Measurements from ENCODE around the gene CT47A1. TPM values are rescaled to one million over a fixed set of nuclear protein-coding genes. Genes with fewer than 3 reads are reported as not detected.
"Not testable (repeated sequence)": the region's sequence is repeated elsewhere in the genome, so short reads cannot be mapped to it uniquely, and the experiment has no call there.

The CT47A1 gene
- total RNA-seq (2014; rRNA removed; shearing (Covaris generic)) = not detected in 2 replicates

GRCh38 chrX:120985660-120986059 is at the start of gene CT47A1:
Gene CT47A1 (minus strand): TSS chrX:120985760. CDS start chrX:120985529, 231 bp downstream.
- DNase-seq (ENCODE audit: low spot score) = not testable (repeated sequence)

GRCh38 chrX:121032531-121032930 is 47.0 kb upstream of the CT47A1 start:
- no peak for DNase-seq (ENCODE audit: low spot score)

GRCh38 chrX:121030083-121030482 is 44.5 kb upstream of the CT47A1 start:
- no peak for DNase-seq (ENCODE audit: low spot score)

- DNase-seq (ENCODE audit: low spot score) = no peak
Observed at GRCh38 chrX:121028419-121028818, 42.9 kb upstream of the CT47A1 start.

GRCh38 chrX:121014826-121015225 is 29.3 kb upstream of the CT47A1 start:
- DNase-seq (ENCODE audit: low spot score) = no peak

- no peak for DNase-seq (ENCODE audit: low spot score)
Observed at GRCh38 chrX:121013897-121014455, 28.4 kb upstream of the CT47A1 start.

GRCh38 chrX:121011254-121011653 is 25.7 kb upstream of the CT47A1 start:
- DNase-seq (ENCODE audit: low spot score) = no peak

- no peak for DNase-seq (ENCODE audit: low spot score)
Observed at GRCh38 chrX:121010218-121010617, 24.7 kb upstream of the CT47A1 start.

- DNase-seq (ENCODE audit: low spot score) = no peak
Observed at GRCh38 chrX:121009764-121010163, 24.2 kb upstream of the CT47A1 start.

- no peak for DNase-seq (ENCODE audit: low spot score)
Observed at GRCh38 chrX:121008920-121009319, 23.4 kb upstream of the CT47A1 start.

GRCh38 chrX:121000589-121000988 is 15.0 kb upstream of the CT47A1 start:
- peak; percentile 0 for DNase-seq (ENCODE audit: low spot score)

GRCh38 chrX:120999413-120999812 is 13.9 kb upstream of the CT47A1 start:
- DNase-seq (ENCODE audit: low spot score) = no peak

GRCh38 chrX:120956500-120956899 is 29.1 kb downstream of the CT47A1 start, which contains the start of gene CT47A7:
Gene CT47A7 (minus strand): TSS chrX:120956600. CDS start chrX:120956345, 255 bp downstream.
- not testable (repeated sequence) for DNase-seq (ENCODE audit: low spot score)

Other genes with a start within 250 kb of the CT47A1 start
- gene CT47B1, start 109.9 kb downstream of the CT47A1 start, total RNA-seq (2014; rRNA removed; shearing (Covaris generic)) = not detected in 2 replicates
- not detected in 2 replicates for gene CT47A11, start 48.6 kb downstream of the CT47A1 start, total RNA-seq (2014; rRNA removed; shearing (Covaris generic))
- not detected in 2 replicates for gene CT47A10, start 43.7 kb downstream of the CT47A1 start, total RNA-seq (2014; rRNA removed; shearing (Covaris generic))
- gene CT47A9, start 38.9 kb downstream of the CT47A1 start, total RNA-seq (2014; rRNA removed; shearing (Covaris generic)) = not detected in 2 replicates
- gene CT47A8, start 34.0 kb downstream of the CT47A1 start, total RNA-seq (2014; rRNA removed; shearing (Covaris generic)) = not detected in 2 replicates
- gene CT47A7, start 29.2 kb downstream of the CT47A1 start, total RNA-seq (2014; rRNA removed; shearing (Covaris generic)) = not detected in 2 replicates
- not detected in 2 replicates for gene CT47A6, start 24.3 kb downstream of the CT47A1 start, total RNA-seq (2014; rRNA removed; shearing (Covaris generic))
- not detected in 2 replicates for gene CT47A5, start 19.4 kb downstream of the CT47A1 start, total RNA-seq (2014; rRNA removed; shearing (Covaris generic))
- gene CT47A4, start 14.6 kb downstream of the CT47A1 start, total RNA-seq (2014; rRNA removed; shearing (Covaris generic)) = not detected in 2 replicates
- not detected in 2 replicates for gene CT47A3, start 9.7 kb downstream of the CT47A1 start, total RNA-seq (2014; rRNA removed; shearing (Covaris generic))
- not detected in 2 replicates for gene CT47A2, start 4.8 kb downstream of the CT47A1 start, total RNA-seq (2014; rRNA removed; shearing (Covaris generic))
- gene GLUD2, start 61.9 kb upstream of the CT47A1 start, total RNA-seq (2014; rRNA removed; shearing (Covaris generic)) = 2.5 and 2.7 TPM in 2 replicates

Measured in A172 (cell line).